ENCODE data around the gene SMYD3. TPM values are rescaled to one million over a fixed set of nuclear protein-coding genes. Genes with fewer than 3 reads are reported as not detected.

The SMYD3 gene
- total RNA-seq, 1 experiment from 2014 or later = 33.4 TPM

DNA sequence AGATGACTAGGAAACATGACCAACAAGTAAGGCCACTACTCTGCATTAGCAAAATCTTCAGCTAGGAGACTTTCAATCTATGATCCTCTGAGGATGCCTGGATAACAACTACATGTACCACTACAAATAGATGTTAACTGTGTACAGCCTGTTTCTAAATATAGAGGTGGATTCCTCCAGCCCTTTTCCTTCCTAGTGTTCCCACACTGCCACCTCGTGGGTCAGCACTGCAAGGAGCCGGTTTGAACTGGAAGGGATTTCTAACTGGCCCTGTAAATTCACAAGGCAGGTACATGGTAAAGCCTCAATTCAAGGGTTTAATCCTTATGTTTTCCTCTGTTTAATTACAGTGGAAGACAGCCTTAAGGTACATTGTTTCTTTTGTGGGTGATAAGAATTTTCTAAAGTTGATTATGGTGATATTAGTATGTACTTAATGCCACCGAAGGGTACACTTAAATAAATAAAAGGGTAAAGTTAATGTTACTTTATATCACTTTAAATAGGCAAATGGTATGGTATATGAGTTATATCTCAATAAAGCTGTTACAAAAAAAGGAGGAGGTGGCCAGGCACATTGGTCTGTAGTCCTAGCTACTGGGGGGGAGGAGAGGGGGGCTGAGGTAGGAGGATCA lies 14.4 kb downstream of the SMYD3 start:
- in situ Hi-C loops (cut with HindIII; ENCODE audit: low pct_unique_long_range_greater_than_20kb, low sequenced_read_pairs) = no loop called here
- peak; percentile 79 for DNase-seq (ENCODE audit: low read depth, low spot score)

- no peak for DNase-seq (ENCODE audit: low read depth, low spot score)
- in situ Hi-C loops (cut with HindIII; ENCODE audit: low pct_unique_long_range_greater_than_20kb, low sequenced_read_pairs) = no loop called here
These were observed 15.5 kb downstream of the SMYD3 start for GRCh38 chr1:246491551-246492053.

DNA sequence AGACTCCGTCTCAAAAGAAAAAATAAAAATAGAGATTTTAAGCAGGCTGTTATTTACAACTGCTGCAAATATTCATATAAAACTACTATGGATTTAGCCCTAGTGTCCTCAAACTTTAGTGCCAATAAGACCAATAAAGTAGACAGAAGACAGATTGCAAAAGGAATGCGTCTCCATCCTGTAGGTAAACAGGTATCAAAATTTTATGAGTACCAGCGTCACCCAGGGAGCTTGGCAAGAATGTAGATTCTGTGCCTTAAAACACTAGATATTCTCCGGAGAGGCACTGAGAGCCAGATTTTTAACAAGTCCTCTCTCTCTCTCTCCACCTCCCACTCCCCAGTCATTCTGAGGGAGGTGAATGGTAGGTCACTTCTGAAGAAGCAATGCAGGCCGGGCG lies 18.4 kb downstream of the SMYD3 start:
- DNase-seq (ENCODE audit: low read depth, low spot score) = no peak
- in situ Hi-C loops (cut with HindIII; ENCODE audit: low pct_unique_long_range_greater_than_20kb, low sequenced_read_pairs) = no loop called here

DNA sequence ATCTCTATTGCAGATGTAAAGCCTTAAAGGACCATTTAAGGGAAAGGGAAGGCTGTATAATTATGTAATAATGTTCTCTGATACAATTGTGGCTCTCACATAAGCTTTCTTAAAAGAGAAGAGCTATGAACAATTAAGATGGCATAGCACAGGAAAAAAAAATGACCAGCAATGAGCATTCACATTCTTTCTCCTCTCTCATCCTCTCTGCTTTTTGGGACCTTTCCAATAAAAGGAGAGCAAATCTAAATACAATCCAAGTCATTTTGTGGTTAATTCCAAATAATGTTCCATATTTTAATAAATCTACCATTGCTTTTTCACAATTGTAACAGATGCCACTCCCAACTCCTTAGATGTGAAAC lies 23.5 kb downstream of the SMYD3 start:
- no peak for DNase-seq (ENCODE audit: low read depth, low spot score)
- in situ Hi-C loops (cut with HindIII; ENCODE audit: low pct_unique_long_range_greater_than_20kb, low sequenced_read_pairs) = no loop called here

DNA sequence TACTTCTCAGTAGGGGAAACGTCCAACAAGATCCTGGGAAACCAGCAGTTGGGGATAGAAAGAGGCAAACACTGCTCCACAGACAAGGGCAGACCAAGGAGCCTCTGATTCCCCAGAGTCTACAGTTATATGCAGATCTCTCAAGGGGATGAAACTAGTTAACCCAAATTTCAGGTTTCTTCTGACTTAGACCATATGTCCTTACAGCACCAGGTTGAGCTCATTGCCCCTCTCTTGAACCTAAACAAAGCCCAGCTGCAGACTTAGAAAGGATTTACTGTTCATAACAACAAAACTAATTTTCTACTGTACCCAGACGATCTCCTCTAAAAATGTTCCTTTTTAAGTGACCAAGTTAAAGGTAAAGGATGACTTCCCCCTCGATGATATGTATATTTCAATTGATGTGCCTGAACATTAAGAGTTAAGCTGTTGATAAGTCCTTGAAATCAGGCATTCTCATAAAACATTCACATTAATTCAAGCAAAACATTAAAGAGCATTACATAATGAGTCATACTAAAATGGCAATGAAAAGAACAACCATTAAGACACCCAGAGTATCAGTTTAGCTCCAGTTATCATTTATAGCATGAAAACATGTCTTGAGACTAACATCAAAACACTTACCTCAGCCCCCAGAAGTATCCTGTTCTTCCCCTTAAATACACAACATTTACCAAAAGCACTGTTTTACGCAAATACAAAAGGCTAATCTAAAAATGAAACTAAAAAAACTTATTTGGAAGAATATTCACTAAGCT lies 24.1 kb downstream of the SMYD3 start:
- in situ Hi-C loops (cut with HindIII; ENCODE audit: low pct_unique_long_range_greater_than_20kb, low sequenced_read_pairs) = no loop called here
- no peak for DNase-seq (ENCODE audit: low read depth, low spot score)

DNA sequence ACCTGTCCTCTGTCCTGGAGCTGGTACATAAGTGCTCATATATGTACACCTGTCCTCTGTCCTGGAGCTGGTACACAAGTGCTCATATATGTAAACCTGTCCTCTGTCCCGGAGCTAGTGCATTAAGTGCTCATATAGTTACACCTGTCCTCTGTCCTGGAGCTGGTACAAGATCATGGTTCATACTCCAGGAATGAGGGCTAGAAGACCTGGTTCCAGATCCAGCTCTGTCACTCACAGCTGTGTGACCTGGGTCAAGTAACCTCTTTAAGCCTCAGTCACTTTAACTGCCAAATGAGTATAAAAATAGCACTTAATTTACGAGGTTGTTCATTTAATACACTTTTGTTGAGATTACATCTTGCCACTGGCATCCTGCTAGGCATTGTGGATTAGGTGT lies 28.0 kb downstream of the SMYD3 start:
- in situ Hi-C loops (cut with HindIII; ENCODE audit: low pct_unique_long_range_greater_than_20kb, low sequenced_read_pairs) = no loop called here
- no peak for DNase-seq (ENCODE audit: low read depth, low spot score)

GRCh38 chr1:246477634-246478033 lies 29.4 kb downstream of the SMYD3 start:
- DNase-seq (ENCODE audit: low read depth, low spot score) = no peak
- in situ Hi-C loops (cut with HindIII; ENCODE audit: low pct_unique_long_range_greater_than_20kb, low sequenced_read_pairs) = no loop called here

DNA sequence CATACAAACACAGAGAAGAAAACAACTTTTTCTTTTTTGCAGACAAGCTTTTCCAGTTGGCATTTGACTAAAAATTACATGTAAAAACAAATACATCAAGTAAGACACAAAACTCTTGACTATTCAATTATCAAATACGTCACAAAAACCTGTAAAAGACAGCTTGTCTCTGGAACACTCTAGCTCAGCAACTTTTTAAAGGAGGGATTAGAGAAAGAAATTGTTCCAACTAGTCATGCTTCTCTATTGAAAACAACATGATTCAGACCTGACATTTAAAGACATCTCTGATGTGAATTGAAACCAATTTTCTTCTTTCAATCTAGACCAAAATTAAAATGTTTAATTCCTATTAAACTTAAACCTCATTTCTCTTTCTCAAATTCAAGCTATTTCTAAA lies 30.3 kb downstream of the SMYD3 start:
- DNase-seq (ENCODE audit: low read depth, low spot score) = peak; percentile 57
- in situ Hi-C loops (cut with HindIII; ENCODE audit: low pct_unique_long_range_greater_than_20kb, low sequenced_read_pairs) = no loop called here

DNA sequence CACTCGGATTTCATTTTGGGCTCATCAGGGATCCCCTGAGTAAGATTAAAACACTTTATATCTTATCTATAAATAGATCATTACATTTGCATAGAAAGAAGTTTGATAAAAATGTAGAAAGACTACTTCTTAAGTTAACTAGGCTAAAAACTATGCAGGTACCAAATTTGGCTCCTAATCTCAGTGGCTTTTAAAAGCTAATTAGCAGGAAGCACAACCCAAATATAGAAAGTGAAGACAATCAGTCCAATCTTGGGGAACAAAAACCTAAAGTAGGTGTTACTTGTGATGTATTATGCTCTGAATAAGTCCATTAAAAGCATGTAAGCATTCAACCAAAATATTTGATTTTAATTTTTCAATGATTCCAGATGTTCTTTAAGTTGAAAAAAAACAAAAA lies 35.4 kb downstream of the SMYD3 start:
- in situ Hi-C loops (cut with HindIII; ENCODE audit: low pct_unique_long_range_greater_than_20kb, low sequenced_read_pairs) = no loop called here
- DNase-seq (ENCODE audit: low read depth, low spot score) = no peak

DNA sequence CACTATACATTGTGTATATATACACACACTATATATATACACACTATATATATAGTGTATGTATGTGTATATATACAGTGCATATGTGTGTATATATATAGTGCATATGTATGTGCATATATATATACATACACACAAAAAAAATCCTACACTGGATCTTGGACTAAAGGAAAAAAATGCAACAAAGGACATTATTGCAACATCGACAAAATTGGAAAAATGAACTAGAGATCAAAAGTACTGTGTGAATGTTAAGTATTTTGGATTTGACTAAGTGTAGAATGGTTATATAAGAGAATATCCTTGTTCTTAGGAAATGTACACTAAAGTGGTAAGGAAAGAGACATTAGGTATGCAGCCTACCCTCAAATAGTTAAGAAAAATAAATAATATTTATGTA lies 36.5 kb downstream of the SMYD3 start:
- no peak for DNase-seq (ENCODE audit: low read depth, low spot score)
- in situ Hi-C loops (cut with HindIII; ENCODE audit: low pct_unique_long_range_greater_than_20kb, low sequenced_read_pairs) = no loop called here

- in situ Hi-C loops (cut with HindIII; ENCODE audit: low pct_unique_long_range_greater_than_20kb, low sequenced_read_pairs) = no loop called here
- DNase-seq (ENCODE audit: low read depth, low spot score) = no peak
These were observed 44.1 kb downstream of the SMYD3 start for GRCh38 chr1:246462986-246463385.

- in situ Hi-C loops (cut with HindIII; ENCODE audit: low pct_unique_long_range_greater_than_20kb, low sequenced_read_pairs) = no loop called here
- no peak for DNase-seq (ENCODE audit: low read depth, low spot score)
These were observed 46.7 kb downstream of the SMYD3 start for GRCh38 chr1:246460406-246460805.

GRCh38 chr1:246459221-246459620 lies 47.9 kb downstream of the SMYD3 start:
- no peak for DNase-seq (ENCODE audit: low read depth, low spot score)
- in situ Hi-C loops (cut with HindIII; ENCODE audit: low pct_unique_long_range_greater_than_20kb, low sequenced_read_pairs) = no loop called here

DNA sequence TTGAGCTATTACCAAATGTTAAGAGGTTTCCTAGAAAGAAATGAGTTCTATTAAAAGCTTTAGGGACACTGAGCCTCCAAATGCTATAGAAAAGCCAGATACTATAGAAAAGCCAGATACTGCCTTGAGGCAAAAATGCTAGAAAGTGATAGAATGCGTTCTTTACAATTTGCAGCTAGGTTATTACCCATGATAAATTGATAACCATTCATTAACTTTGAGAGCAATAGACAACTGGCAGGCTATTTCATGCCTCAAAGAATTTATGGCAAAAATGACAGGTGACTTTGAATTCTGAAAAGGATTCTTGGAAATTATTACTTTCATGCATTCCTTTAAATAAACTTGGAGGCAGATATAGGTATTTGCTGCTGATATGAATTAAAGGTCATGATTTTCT lies 51.6 kb downstream of the SMYD3 start:
- in situ Hi-C loops (cut with HindIII; ENCODE audit: low pct_unique_long_range_greater_than_20kb, low sequenced_read_pairs) = no loop called here
- no peak for DNase-seq (ENCODE audit: low read depth, low spot score)

- no peak for DNase-seq (ENCODE audit: low read depth, low spot score)
- in situ Hi-C loops (cut with HindIII; ENCODE audit: low pct_unique_long_range_greater_than_20kb, low sequenced_read_pairs) = no loop called here
These were observed 52.4 kb downstream of the SMYD3 start for GRCh38 chr1:246454655-246455054.

GRCh38 chr1:246450611-246451251 lies 56.3 kb downstream of the SMYD3 start:
- DNase-seq (ENCODE audit: low read depth, low spot score) = peak; percentile 58
- in situ Hi-C loops (cut with HindIII; ENCODE audit: low pct_unique_long_range_greater_than_20kb, low sequenced_read_pairs) = no loop called here

GRCh38 chr1:246448373-246448772 lies 58.7 kb downstream of the SMYD3 start:
- no peak for DNase-seq (ENCODE audit: low read depth, low spot score)
- in situ Hi-C loops (cut with HindIII; ENCODE audit: low pct_unique_long_range_greater_than_20kb, low sequenced_read_pairs) = no loop called here

- DNase-seq (ENCODE audit: low read depth, low spot score) = no peak
- in situ Hi-C loops (cut with HindIII; ENCODE audit: low pct_unique_long_range_greater_than_20kb, low sequenced_read_pairs) = no loop called here
These were observed 59.6 kb downstream of the SMYD3 start for GRCh38 chr1:246447501-246447900.

DNA sequence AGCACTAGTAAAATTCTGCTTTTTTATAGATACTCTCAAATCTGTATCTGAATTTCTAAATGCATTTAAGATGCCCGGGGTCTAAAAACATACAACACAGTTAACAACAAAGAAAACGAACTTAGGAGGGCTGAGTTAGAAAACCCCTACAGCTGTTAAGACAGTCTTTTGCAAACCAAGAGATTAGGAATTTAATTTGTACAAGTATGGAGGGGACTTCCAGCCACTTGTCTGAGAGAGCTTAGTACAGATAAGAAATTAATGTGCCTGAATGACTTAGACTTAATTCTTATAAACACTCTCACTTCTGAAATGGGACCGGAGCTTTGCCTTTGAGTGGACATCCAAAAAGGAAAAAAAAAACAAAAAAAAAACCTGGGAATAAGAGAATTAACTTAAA lies 61.6 kb downstream of the SMYD3 start:
- in situ Hi-C loops (cut with HindIII; ENCODE audit: low pct_unique_long_range_greater_than_20kb, low sequenced_read_pairs) = no loop called here
- DNase-seq (ENCODE audit: low read depth, low spot score) = no peak
